K562 (cell line): Measurements from ENCODE around the gene DCAF17. TPM values are rescaled to one million over a fixed set of nuclear protein-coding genes. Genes with fewer than 3 reads are reported as not detected.

Experiments used
- ATAC-seq: fragments of 200-7000 bp; cut with Tn5 transposase; 3 replicates; pipeline ENCODE4 v1.9.1; 2020; ENCODE audit warnings: moderate library complexity
- BruUV-seq: library from RNA; stranded (reverse); fragments of 400-500 nt; replicated peaks from 2 replicates; lab custom pipeline; 2021; lab: Mats Ljungman, UMichigan
- CTCF ChIA-PET: fragments of 300-600 bp; formaldehyde crosslinking; extraction: SDS; loops from one replicate; lab custom pipeline; 2021; ENCODE audit warnings: low intra/inter-chr PET ratio; lab: Yijun Ruan, JAX
- POLR2A ChIA-PET: fragments of 300-600, 350-650 bp; sonication (Branson Sonifier 250); formaldehyde crosslinking; extraction: SDS; loops from one replicate; lab custom pipeline; 2021; ENCODE audit warnings: antibody characterized with exemption, inconsistent platforms; lab: Yijun Ruan, JAX
- DNase-seq, 4 experiments: peaks; one replicate each; pipeline versions ENCODE4 v3.0.0 to v3.0.0-alpha.2; 2011 to 2018; ENCODE audit warnings: low spot score in 3 of 4, mixed read lengths in 3 of 4; ENCODE audit errors: extremely low read depth in 1 of 4
- FAIRE-seq: peaks from 2 replicates; lab custom pipeline; 2011; peaks lifted over from hg19 to GRCh38; lab: Jason Lieb, UNC
- H2AFZ ChIP-seq: 2 replicates; pipeline ENCODE4 v1.6.0; 2011; ENCODE audit warnings: low read depth, low read length, control low read depth, inconsistent platforms
- H3K27ac ChIP-seq: fragments of 200-600 bp; 3 replicates; pipeline ENCODE4 v1.8.0; 2011; ENCODE audit warnings: low read depth, mild to moderate bottlenecking, control low read depth, inconsistent platforms, low read length, moderate library complexity, mixed read lengths; ENCODE audit errors: extremely low read depth
- H3K27me3 ChIP-seq, 2 experiments: fragments of 300-600 bp in 1 of 2; 2 replicates in 1 of 2; 3 replicates in 1 of 2; pipeline versions ENCODE4 v1.6.0 to v1.8.0; 2011; ENCODE audit warnings: inconsistent platforms in 2 of 2, low read length in 2 of 2, mild to moderate bottlenecking in 1 of 2, mixed read lengths in 1 of 2, moderate library complexity in 1 of 2; ENCODE audit not compliant: control insufficient read depth in 2 of 2, insufficient read depth in 2 of 2
- H3K36me3 ChIP-seq: fragments of 300-600 bp; 3 replicates; pipeline ENCODE4 v1.8.0; 2011; ENCODE audit warnings: mild to moderate bottlenecking, low read length, inconsistent platforms; ENCODE audit not compliant: control insufficient read depth, insufficient read depth
- H3K4me1 ChIP-seq, 2 experiments: fragments of 200-600 bp in 1 of 2; replicated peaks in 1 of 2; 2 replicates in 1 of 2; 3 replicates in 1 of 2; pipeline versions ENCODE4 v1.5.1 to v1.8.0; 2011; ENCODE audit warnings: inconsistent platforms in 2 of 2, low read length in 2 of 2, mild to moderate bottlenecking in 1 of 2, mixed read lengths in 1 of 2, moderate library complexity in 1 of 2; ENCODE audit not compliant: control insufficient read depth in 2 of 2, insufficient read depth in 2 of 2
- H3K4me2 ChIP-seq: 2 replicates; pipeline ENCODE4 v1.6.1; 2011; ENCODE audit warnings: low read length, control low read depth, inconsistent platforms, mixed read lengths; ENCODE audit not compliant: insufficient read depth
- H3K4me3 ChIP-seq: fragments of 200-600 bp; sonication (generic), shearing (Covaris generic); 2 replicates; pipeline ENCODE4 v1.5.1; 2016; ENCODE audit warnings: control low read depth, inconsistent platforms
- H3K79me2 ChIP-seq: fragments of 200-600 bp; 3 replicates; pipeline ENCODE4 v1.8.0; 2011; ENCODE audit warnings: low read length, inconsistent platforms; ENCODE audit not compliant: control insufficient read depth, insufficient read depth
- H3K9ac ChIP-seq, 2 experiments: 2 replicates each; pipeline versions ENCODE4 v1.6.0 to v1.6.1; 2011; ENCODE audit warnings: low read depth in 2 of 2, low read length in 2 of 2, control low read depth in 1 of 2, inconsistent platforms in 1 of 2, mild to moderate bottlenecking in 1 of 2, mixed read lengths in 1 of 2; ENCODE audit not compliant: insufficient read depth in 1 of 2
- H3K9me1 ChIP-seq: one replicate; pipeline ENCODE4 v1.6.0; 2011; ENCODE audit warnings: inconsistent platforms, mild to moderate bottlenecking, low read length, moderate library complexity; ENCODE audit not compliant: control insufficient read depth, insufficient read depth
- H3K9me3 ChIP-seq: replicated peaks from 2 replicates; pipeline ENCODE4 v1.5.1; 2011; ENCODE audit warnings: low read depth, low read length, inconsistent platforms; ENCODE audit not compliant: control insufficient read depth, insufficient read depth
- H4K20me1 ChIP-seq: replicated peaks from 2 replicates; pipeline ENCODE4 v1.6.1; 2011; ENCODE audit warnings: low read length, inconsistent platforms, mixed read lengths; ENCODE audit not compliant: control insufficient read depth, insufficient read depth
- ATF4 ChIP-seq: fragments of 450-650 bp; formaldehyde crosslinking; IDR thresholded peaks from 2 replicates; pipeline ENCODE4 v1.4.0; 2022; ENCODE audit warnings: mild to moderate bottlenecking, moderate library complexity
- FOXK1 ChIP-seq: sonication (generic); formaldehyde crosslinking; IDR thresholded peaks from 2 replicates; pipeline ENCODE4 v1.8.0; 2022; ENCODE audit warnings: missing genetic modification reagents, mild to moderate bottlenecking, borderline replicate concordance
- HNRNPUL1 ChIP-seq: fragments of 200-400 bp; formaldehyde crosslinking; IDR thresholded peaks from 2 replicates; pipeline ENCODE4 v1.6.1; 2017; ENCODE audit warnings: low read length
- MAX ChIP-seq: sonication (generic); formaldehyde crosslinking; IDR thresholded peaks from 2 replicates; pipeline ENCODE4 v1.9.0; 2022; ENCODE audit warnings: mild to moderate bottlenecking, missing genetic modification reagents
- NR4A1 ChIP-seq, 2 experiments: fragments of 250-450 bp in 1 of 2; fragments of 450-650 bp in 1 of 2; sonication (Bioruptor Pico) in 1 of 2; IDR thresholded peaks; 2 replicates each; pipeline versions ENCODE4 v1.4.0 to v1.6.1; 2016 to 2020; ENCODE audit warnings: mild to moderate bottlenecking in 2 of 2, missing compliant biosample characterization in 1 of 2, missing genetic modification characterization in 1 of 2, moderate library complexity in 1 of 2
- RREB1 ChIP-seq: fragments of 250-450 bp; sonication (Bioruptor Pico); IDR thresholded peaks from 2 replicates; pipeline ENCODE4 v1.4.0; 2020
- SMARCC2 ChIP-seq: fragments of 450-650 bp; IDR thresholded peaks from 2 replicates; pipeline ENCODE4 v1.6.1; 2017; ENCODE audit warnings: antibody characterized with exemption, moderate library complexity, mild to moderate bottlenecking, low read depth
- TAF9B ChIP-seq: fragments of 450-650 bp; IDR thresholded peaks from 2 replicates; pipeline ENCODE4 v1.6.1; 2018; ENCODE audit warnings: mild to moderate bottlenecking; ENCODE audit not compliant: partially characterized antibody
- TRIM24 ChIP-seq, 2 experiments: fragments of 450-650 bp; IDR thresholded peaks; 2 replicates each; pipeline ENCODE4 v1.6.1; 2016
- ZNF311 ChIP-seq: fragments of 250-450 bp; sonication (Bioruptor Pico); IDR thresholded peaks from 2 replicates; pipeline ENCODE4 v1.4.0; 2020; ENCODE audit warnings: mild to moderate bottlenecking, moderate library complexity
- WGBS: fragments of 100-300 bp; shearing (Covaris generic); methylation state at CpG from one replicate; pipeline ENCODE4 v1.1.6; 2016; ENCODE audit warnings: low coverage, mixed read lengths; ENCODE audit not compliant: insufficient coverage; ENCODE audit errors: missing lambda C conversion rate; 5-methylcytosine and 5-hydroxymethylcytosine counted together
- in situ Hi-C: fragments of 300-500 bp; cut with MboI; formaldehyde crosslinking; loops from 4 replicates; pipeline ENCODE4 v1.15.0; 2018; ENCODE audit warnings: inconsistent platforms, mixed read lengths
- intact Hi-C: fragments of 100-400 bp; cut with micrococcal nuclease; formaldehyde crosslinking; loops from 2 replicates; pipeline ENCODE4 v1.14.2; 2022
- polyA plus RNA-seq, 8 experiments: library from polyadenylated mRNA; depleted of rRNA in 4 of 8; stranded (reverse) in 5 of 8; unstranded in 3 of 8; fragments of >200 nt; fragmentation: Nextera tagmentation in 2 of 8; fragmentation: Illumina TruSeq in 1 of 8; extraction: Ambion mirVana in 2 of 8; extraction: Trizol in 1 of 8; gene quantifications; 2 replicates each; pipeline versions ENCODE4 v1.2.1 to v1.2.3, GENCODE V29; 2011 to 2014; ENCODE audit warnings: inconsistent platforms in 1 of 8, missing spikeins in 1 of 8
- total RNA-seq, 7 experiments: library from RNA; depleted of rRNA in 6 of 7; stranded (reverse); fragments of >200 nt in 6 of 7; fragmentation: Illumina TruSeq in 2 of 7; extraction: Trizol in 2 of 7; gene quantifications; 2 replicates each; pipeline versions ENCODE4 v1.2.1 to v1.2.3, GENCODE V29; 2011 to 2021; ENCODE audit warnings: low replicate concordance in 1 of 7

Gene DCAF17
- total and polyA plus RNA-seq, 9 of the 15 experiments (the other 6 are each of a cell fraction or from before 2014, with no cell fraction given) = 10.0 to 38.5 (median 27.1) TPM

- peak; percentile 27; the same call in 1 of the 2 replicates for TF ChIP-seq ZNF311 (CRISPR knock-in tag)
- TF ChIP-seq, all 486 proteins: peak for 4
Observed at GRCh38 chr2:171432206-171432968, 1.6 kb upstream of the DCAF17 start (continued).

- in situ Hi-C loops = no loop called here
- peak overlapping the region; percentile 96 for H3K4me2 ChIP-seq
- H3K79me2 ChIP-seq = peaks cover 80% of the 10 kb centered on the region
- no peak for TF ChIP-seq RREB1 (CRISPR knock-in tag)
- peak; percentile 71 for TF ChIP-seq TAF9B
- peak; percentile 47; the same call in 1 of the 2 replicates for TF ChIP-seq ATF4 (CRISPR knock-in tag)
- 0 out of 2 replicates have a peak, but pooled peaks have one; percentile 49 for TF ChIP-seq SMARCC2
- TF ChIP-seq MAX (CRISPR knock-in tag) = peak; percentile 96
- TF ChIP-seq TRIM24 (IDR thresholded peaks at IDR 0.05) = no peak
- peak; percentile 62; the same call in 1 of the 2 replicates for TF ChIP-seq FOXK1 (CRISPR knock-in tag)
- TF ChIP-seq NR4A1 (CRISPR knock-in tag; IDR thresholded peaks at IDR 0.05) = no peak
- 0 out of 2 replicates have a peak, but pooled peaks have one; percentile 45 for TF ChIP-seq NR4A1 (tag; IDR thresholded peaks at IDR 0.05)
- TF ChIP-seq HNRNPUL1 = no peak
Observed at GRCh38 chr2:171432969-171433762, 860 bp upstream of the DCAF17 start.

More at GRCh38 chr2:171432969-171433762, 860 bp upstream of the DCAF17 start:
- 3% methylated on average over 20 of the region's 20 CpGs for WGBS
- Histone ChIP-seq H3K9ac (peak overlapping the region; percentile 91 to 95), H3K4me1 (peaks cover 13 to 18% of the 10 kb centered on the region in 2 experiments), H3K27me3 (no peaks in the 10 kb centered on the region), H3K9me1 (no peaks in the 10 kb centered on the region), H3K36me3 (peaks cover 35% of the 10 kb centered on the region), H3K27ac (peak overlapping the region; percentile 94), H2AFZ (peak overlapping the region; percentile 95), H3K4me3 (peak overlapping the region; percentile 86), H3K9me3 (peaks cover 10% of the 10 kb centered on the region), H4K20me1 (no peaks in the 10 kb centered on the region)
- peak; percentile 55 for ATAC-seq
- CTCF ChIA-PET = no interaction called here
- peak; percentile 54 to 87 (median 62) for DNase-seq
- POLR2A ChIA-PET = interaction anchor here (0.5 to 2.1 kb wide), 31 partner anchors 8 to 666 kb away, joined by 3 to 15 read pairs (median 3); partner anchors contain the start of genes CYBRD1 and GORASP2
- BruUV-seq = TSS peak; percentile 74
- peak; percentile 67 for FAIRE-seq
- intact Hi-C loops = loop anchor here (1.0 to 5.0 kb wide), 3 partner anchors 276 to 505 kb away; no protein-coding TSS in a partner anchor
